ENCODE results near the gene FDXR.
"Not testable (repeated sequence)": the region's sequence is repeated elsewhere in the genome, so short reads cannot be mapped to it uniquely, and the experiment has no call there.

Gene FDXR

DNA sequence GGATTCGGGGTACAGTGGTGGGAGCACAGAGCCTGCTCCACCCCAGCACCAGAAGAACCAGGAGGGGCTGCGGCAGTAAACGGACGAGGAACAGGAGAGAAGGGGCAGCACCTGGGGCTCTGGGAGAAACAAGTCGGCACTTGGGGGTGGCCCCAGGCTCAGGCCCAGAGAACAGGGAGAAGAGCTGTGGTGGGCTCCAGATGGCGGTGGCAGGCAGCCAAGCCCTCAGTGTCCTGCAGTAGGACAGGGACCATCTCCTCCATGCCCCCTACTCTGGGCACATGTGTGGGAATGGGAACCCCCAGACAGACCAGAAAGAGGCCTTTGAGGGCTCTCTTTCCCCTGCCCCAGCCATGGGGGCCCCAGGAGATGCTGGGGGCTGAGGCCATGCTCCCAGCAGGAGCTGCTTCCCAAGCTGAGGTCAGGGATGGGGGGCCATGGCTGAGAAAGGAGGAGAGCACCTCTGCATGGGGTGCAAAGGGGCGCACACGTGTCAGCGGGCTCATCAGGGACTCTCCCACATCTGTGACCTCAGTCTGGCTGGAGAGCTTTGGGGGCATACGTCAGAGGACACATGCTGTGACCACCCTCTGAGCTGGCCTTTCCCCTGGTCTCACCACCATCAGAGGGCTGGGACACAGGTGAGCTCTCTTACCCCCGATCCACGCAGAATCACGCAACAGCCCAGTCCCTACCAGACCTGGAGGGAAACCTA, 43.5 kb upstream of the FDXR start:
- TF ChIP-seq MYC (IDR thresholded peaks at IDR 0.05; ENCODE audit: low read depth, low read length) = no peak
- TF ChIP-seq, protein P1, sequence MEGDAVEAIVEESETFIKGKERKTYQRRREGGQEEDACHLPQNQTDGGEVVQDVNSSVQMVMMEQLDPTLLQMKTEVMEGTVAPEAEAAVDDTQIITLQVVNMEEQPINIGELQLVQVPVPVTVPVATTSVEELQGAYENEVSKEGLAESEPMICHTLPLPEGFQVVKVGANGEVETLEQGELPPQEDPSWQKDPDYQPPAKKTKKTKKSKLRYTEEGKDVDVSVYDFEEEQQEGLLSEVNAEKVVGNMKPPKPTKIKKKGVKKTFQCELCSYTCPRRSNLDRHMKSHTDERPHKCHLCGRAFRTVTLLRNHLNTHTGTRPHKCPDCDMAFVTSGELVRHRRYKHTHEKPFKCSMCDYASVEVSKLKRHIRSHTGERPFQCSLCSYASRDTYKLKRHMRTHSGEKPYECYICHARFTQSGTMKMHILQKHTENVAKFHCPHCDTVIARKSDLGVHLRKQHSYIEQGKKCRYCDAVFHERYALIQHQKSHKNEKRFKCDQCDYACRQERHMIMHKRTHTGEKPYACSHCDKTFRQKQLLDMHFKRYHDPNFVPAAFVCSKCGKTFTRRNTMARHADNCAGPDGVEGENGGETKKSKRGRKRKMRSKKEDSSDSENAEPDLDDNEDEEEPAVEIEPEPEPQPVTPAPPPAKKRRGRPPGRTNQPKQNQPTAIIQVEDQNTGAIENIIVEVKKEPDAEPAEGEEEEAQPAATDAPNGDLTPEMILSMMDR (IDR thresholded peaks at IDR 0.05; ENCODE audit: low read depth, low read length) = no peak
- TF ChIP-seq, protein P2, sequence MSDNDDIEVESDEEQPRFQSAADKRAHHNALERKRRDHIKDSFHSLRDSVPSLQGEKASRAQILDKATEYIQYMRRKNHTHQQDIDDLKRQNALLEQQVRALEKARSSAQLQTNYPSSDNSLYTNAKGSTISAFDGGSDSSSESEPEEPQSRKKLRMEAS (IDR thresholded peaks at IDR 0.05; ENCODE audit: low read depth, low read length) = no peak
- TF ChIP-seq POLR2A (IDR thresholded peaks at IDR 0.05; ENCODE audit: extremely low read depth, insufficient read length) = no peak
- H3K4me3 ChIP-seq (ENCODE audit: low read depth, low read length) = no peak overlapping the region
- no peak for DNase-seq (ENCODE audit: low read depth)

DNA sequence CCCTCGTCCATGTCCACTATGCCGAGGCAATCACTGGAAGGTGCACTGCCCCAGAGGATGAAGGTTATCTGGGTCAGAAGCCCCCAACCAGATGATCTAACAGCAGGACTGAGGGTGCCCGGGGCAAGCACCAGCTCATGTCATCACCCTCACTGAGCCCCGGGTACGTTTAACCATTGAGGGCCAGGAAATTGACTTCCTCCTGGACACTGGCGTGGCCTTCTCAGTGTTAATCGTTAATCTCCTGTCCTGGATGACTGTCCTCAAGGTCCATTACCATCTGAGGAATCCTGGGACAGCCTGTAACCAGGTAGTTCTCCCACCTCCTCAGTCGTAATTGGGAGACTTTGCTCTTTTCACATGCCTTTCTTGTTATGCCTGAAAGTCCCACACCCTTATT, 38.6 kb upstream of the FDXR start:
- not testable (repeated sequence) for DNase-seq (ENCODE audit: low read depth); H3K4me3 ChIP-seq (ENCODE audit: low read depth, low read length)

DNA sequence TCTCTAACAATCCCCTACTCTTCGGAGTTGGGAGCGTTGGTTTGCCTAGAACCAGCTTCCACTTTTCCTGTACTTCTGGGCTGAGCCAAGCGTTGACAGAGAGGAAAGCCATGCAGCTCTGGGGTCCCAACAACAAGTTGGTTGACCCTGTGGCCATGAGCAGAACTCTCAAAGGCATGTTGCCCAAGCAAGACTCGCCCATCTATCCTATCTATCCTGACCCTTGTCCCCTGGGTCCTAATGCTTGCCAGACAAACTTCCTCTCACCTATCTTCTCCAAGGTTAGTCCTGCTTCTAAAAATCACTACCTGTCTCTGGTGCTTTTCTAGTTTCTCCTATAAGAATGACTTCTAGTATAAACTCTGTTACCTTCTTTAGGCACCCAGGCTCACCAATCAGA, 36.3 kb upstream of the FDXR start:
- H3K4me3 ChIP-seq (ENCODE audit: low read depth, low read length); DNase-seq (ENCODE audit: low read depth): not testable (repeated sequence)

DNA sequence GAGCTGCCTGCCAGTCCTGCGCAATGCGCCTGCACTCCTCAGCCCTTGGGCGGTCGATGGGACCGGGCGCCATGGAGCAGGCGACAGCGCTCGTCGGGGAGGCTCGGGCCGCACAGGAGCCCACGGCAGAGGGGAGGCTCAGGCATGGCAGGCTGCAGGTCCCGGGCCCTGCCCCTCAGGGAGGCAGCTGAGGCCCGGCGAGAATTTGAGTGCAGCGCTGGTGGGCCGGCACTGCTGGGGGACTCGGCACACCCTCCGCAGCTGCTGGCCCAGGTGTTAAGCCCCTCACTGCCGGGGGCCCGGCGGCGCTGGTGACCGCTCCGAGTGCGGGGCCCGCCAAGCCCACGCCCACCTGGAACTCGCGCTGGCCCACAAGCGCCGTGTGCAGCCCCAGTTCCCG, 34.2 kb upstream of the FDXR start:
- TF ChIP-seq, protein P2 (IDR thresholded peaks at IDR 0.05; ENCODE audit: low read depth, low read length) = no peak
- TF ChIP-seq POLR2A (IDR thresholded peaks at IDR 0.05; ENCODE audit: extremely low read depth, insufficient read length) = no peak
- TF ChIP-seq MYC (IDR thresholded peaks at IDR 0.05; ENCODE audit: low read depth, low read length) = no peak
- TF ChIP-seq, protein P1 (IDR thresholded peaks at IDR 0.05; ENCODE audit: low read depth, low read length) = no peak
- no peak for DNase-seq (ENCODE audit: low read depth)
- no peak overlapping the region for H3K4me3 ChIP-seq (ENCODE audit: low read depth, low read length)

DNA sequence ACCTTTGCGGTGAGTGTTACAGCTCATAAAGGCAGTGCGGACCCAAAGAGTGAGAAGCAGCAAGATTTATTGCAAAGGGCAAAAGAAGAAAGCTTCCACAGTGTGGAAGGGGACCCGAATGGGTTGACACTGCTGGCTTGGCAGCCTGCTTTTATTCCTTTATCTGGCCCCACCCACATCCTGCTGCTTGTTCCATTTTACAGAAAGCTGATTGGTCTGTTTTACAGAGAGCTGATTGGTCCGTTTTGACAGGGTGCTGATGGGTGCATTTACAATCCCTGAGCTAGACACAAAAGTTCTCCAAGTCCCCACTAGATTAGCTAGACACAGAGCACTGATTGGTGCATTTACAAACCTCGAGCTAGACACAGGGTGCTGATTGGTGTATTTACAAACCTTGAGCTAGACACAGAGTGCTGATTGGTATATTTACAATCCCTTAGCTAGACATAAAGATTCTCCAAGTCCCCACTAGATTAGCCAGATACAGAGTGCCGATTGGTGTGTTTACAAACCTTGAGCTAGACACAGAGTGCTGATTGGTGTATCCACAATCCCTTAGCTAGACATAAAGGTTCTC, 33.5 kb upstream of the FDXR start:
- DNase-seq (ENCODE audit: low read depth); H3K4me3 ChIP-seq (ENCODE audit: low read depth, low read length): not testable (repeated sequence)

DNA sequence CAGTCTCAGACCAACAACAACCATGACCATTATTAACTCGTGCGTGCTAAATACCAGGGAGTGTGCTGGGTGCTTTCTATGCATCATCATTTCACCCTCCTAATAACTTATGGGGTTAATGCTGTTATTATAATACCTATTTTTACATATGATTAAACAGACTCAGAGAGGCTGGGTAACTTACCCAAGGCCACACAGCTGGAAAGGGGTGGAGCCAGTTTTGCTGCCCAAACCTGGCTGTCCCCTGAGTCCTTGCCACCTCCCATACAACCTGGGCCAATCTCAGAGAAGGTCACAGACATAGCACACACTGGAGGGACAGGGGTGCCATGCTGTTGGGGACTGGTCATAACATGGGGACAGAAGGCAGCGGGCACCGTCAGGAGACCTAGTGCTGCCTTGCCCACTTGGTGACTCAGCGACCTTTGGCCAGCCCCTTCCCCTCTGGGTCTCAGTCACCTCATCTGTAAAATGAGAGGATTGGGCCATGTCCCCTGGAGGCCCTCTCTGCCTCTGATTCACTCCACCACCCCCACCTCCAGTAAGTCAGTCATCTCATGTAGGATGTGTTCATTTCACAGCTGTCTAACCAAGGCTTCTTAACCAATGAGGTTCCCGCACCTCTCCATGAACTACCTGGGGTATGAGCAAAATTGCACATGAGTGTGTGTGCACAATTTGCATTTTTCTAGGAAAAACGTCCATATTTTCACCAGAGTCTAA, 32.1 kb upstream of the FDXR start:
- no peak overlapping the region for H3K4me3 ChIP-seq (ENCODE audit: low read depth, low read length)
- TF ChIP-seq MYC (IDR thresholded peaks at IDR 0.05; ENCODE audit: low read depth, low read length) (no peak), POLR2A (IDR thresholded peaks at IDR 0.05; ENCODE audit: extremely low read depth, insufficient read length) (no peak)
- TF ChIP-seq, protein P2 (IDR thresholded peaks at IDR 0.05; ENCODE audit: low read depth, low read length) = no peak
- TF ChIP-seq, protein P1 (IDR thresholded peaks at IDR 0.05; ENCODE audit: low read depth, low read length) = no peak
- DNase-seq (ENCODE audit: low read depth) = no peak

DNA sequence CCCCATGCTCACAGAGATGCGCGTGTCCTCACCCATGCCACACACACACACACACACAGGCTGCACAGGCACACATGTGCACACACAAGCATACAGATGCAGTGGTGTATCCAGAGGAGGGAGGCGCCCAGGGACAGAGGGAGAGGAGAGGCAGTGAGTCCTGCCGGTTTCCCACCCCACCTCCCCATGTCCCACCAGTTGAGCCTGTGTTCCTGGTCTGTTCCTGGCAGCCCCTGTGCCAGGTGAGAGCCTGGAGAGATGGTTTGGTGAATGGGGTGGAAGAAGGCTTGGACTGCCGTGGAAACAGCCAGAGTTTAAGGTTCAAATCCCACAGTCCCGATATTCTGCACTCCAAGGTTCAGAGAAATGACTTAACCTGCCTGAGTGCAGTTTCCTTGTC, 30.9 kb upstream of the FDXR start:
- DNase-seq (ENCODE audit: low read depth) = no peak
- TF ChIP-seq, protein P2 (IDR thresholded peaks at IDR 0.05; ENCODE audit: low read depth, low read length) = no peak
- TF ChIP-seq MYC (IDR thresholded peaks at IDR 0.05; ENCODE audit: low read depth, low read length) = no peak
- TF ChIP-seq POLR2A (IDR thresholded peaks at IDR 0.05; ENCODE audit: extremely low read depth, insufficient read length) = no peak
- TF ChIP-seq, protein P1 (IDR thresholded peaks at IDR 0.05; ENCODE audit: low read depth, low read length) = no peak
- H3K4me3 ChIP-seq (ENCODE audit: low read depth, low read length) = no peak overlapping the region

All from NB4 (cell line).